ENCODE data around the gene ADGRA1. TPM values are rescaled to one million over a fixed set of nuclear protein-coding genes. Genes with fewer than 3 reads are reported as not detected.

The ADGRA1 gene
- total and polyA plus RNA-seq, 2 of the 8 experiments (the other 6 are each of a cell fraction or from before 2014, with no cell fraction given) = 0.17 to 0.21 TPM

GRCh38 chr10:133109711-133110110 lies 22.0 kb downstream of the ADGRA1 start (continued):
- TF ChIP-seq BRCA1 (IDR thresholded peaks at IDR 0.05; ENCODE audit: low read depth, low read length) = no peak
- TF ChIP-seq ZNF274 (IDR thresholded peaks at IDR 0.05; ENCODE audit: borderline replicate concordance, extremely low read depth, low read length) = no peak
- TF ChIP-seq RAD21 (IDR thresholded peaks at IDR 0.05 in 1 of 2, conservative IDR thresholded peaks at IDR 0.05 in 1 of 2; ENCODE audit: low read depth in 2 of 2, low read length in 2 of 2) = no peak
- TF ChIP-seq CHD7 (IDR thresholded peaks at IDR 0.05; ENCODE audit: insufficient replicate concordance, low read length) = no peak
- no peak for TF ChIP-seq JUN (IDR thresholded peaks at IDR 0.05; ENCODE audit: low read depth, low read length)
